GM15510 (cell line): Measurements from ENCODE around the gene PHACTR2.

Experiments
- POLR2A ChIP-seq: IDR thresholded peaks from 3 replicates; pipeline ENCODE4 v1.6.1; 2011; ENCODE audit warnings: borderline replicate concordance; ENCODE audit not compliant: insufficient read length; ENCODE audit errors: extremely low read depth

PHACTR2 gene

DNA sequence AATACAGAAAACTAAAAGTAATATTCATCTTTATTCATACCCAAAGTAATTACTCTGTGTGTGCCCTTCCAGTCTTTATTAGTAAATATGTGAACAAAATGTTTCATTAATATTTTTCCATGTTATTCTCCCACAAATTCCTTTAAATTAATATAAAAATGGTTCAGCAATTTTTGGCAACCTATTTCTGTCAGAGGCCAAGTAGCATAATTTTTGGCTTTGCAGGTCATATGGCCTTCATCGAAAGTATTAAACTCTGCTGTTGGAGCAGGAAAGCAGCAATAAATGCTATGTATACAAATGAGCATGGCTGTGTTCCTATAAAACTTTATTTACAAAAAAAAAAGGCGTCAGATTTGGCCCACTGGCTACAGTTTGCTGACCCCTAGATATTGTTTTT is 202.6 kb downstream of the PHACTR2 start:
- no peak for TF ChIP-seq POLR2A
